WERI-Rb-1 (cell line): Measurements from ENCODE around the gene HIVEP2.

Experiments used
- DNase-seq: peaks from one replicate; pipeline ENCODE4 v3.0.0-alpha.2; 2020
- H3K27ac ChIP-seq: fragments of 250-450 bp; sonication (Bioruptor Pico); 2 replicates; pipeline ENCODE4 v1.5.1; 2020; ENCODE audit warnings: mild to moderate bottlenecking, moderate library complexity
- H3K27me3 ChIP-seq: fragments of 250-450 bp; sonication (Bioruptor Pico); 2 replicates; pipeline ENCODE4 v1.5.1; 2021; ENCODE audit warnings: mild to moderate bottlenecking, low read depth, moderate library complexity; ENCODE audit not compliant: insufficient read depth, severe bottlenecking
- H3K36me3 ChIP-seq: fragments of 250-450 bp; sonication (Bioruptor Pico); 2 replicates; pipeline ENCODE4 v1.5.1; 2020; ENCODE audit warnings: mild to moderate bottlenecking, moderate library complexity
- H3K4me3 ChIP-seq: 2 replicates; pipeline ENCODE4 v1.5.1; 2011; ENCODE audit warnings: low read depth, mild to moderate bottlenecking, control low read depth, low read length
- H3K9me3 ChIP-seq: fragments of 250-450 bp; sonication (Bioruptor Pico); 2 replicates; pipeline ENCODE4 v1.5.1; 2021; ENCODE audit warnings: mild to moderate bottlenecking, moderate library complexity; ENCODE audit not compliant: severe bottlenecking
- TF ChIP-seq, protein P1 (sequence below): IDR thresholded peaks from 2 replicates; pipeline ENCODE4 v1.5.1; 2011; ENCODE audit warnings: low read depth, mild to moderate bottlenecking, control low read depth, inconsistent platforms, low read length

HIVEP2 gene

GRCh38 chr6:142857233-142857761 is 87.7 kb downstream of the HIVEP2 start:
- H3K4me3 ChIP-seq, result no peak overlapping the region
- no peak overlapping the region for H3K27ac ChIP-seq
- DNase-seq, result no peak

GRCh38 chr6:142856624-142857232 is 88.2 kb downstream of the HIVEP2 start:
- TF ChIP-seq, protein P1, sequence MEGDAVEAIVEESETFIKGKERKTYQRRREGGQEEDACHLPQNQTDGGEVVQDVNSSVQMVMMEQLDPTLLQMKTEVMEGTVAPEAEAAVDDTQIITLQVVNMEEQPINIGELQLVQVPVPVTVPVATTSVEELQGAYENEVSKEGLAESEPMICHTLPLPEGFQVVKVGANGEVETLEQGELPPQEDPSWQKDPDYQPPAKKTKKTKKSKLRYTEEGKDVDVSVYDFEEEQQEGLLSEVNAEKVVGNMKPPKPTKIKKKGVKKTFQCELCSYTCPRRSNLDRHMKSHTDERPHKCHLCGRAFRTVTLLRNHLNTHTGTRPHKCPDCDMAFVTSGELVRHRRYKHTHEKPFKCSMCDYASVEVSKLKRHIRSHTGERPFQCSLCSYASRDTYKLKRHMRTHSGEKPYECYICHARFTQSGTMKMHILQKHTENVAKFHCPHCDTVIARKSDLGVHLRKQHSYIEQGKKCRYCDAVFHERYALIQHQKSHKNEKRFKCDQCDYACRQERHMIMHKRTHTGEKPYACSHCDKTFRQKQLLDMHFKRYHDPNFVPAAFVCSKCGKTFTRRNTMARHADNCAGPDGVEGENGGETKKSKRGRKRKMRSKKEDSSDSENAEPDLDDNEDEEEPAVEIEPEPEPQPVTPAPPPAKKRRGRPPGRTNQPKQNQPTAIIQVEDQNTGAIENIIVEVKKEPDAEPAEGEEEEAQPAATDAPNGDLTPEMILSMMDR, result no peak
- DNase-seq, result no peak
- H3K9me3 ChIP-seq, result no peaks in the 10 kb centered on the region
- H3K4me3 ChIP-seq, result no peak overlapping the region
- no peak overlapping the region for H3K27ac ChIP-seq
- no peaks in the 10 kb centered on the region for H3K27me3 ChIP-seq
- no peaks in the 10 kb centered on the region for H3K36me3 ChIP-seq

More at GRCh38 chr6:142857233-142857761, 87.7 kb downstream of the HIVEP2 start:
- TF ChIP-seq, protein P1, result no peak
- no peaks in the 10 kb centered on the region for H3K36me3 ChIP-seq
- no peaks in the 10 kb centered on the region for H3K27me3 ChIP-seq
- H3K9me3 ChIP-seq, result no peaks in the 10 kb centered on the region

- H3K27ac ChIP-seq, result no peak overlapping the region
- DNase-seq, result no peak
- H3K27me3 ChIP-seq, result no peaks in the 10 kb centered on the region
- no peaks in the 10 kb centered on the region for H3K36me3 ChIP-seq
- H3K4me3 ChIP-seq, result no peak overlapping the region
- TF ChIP-seq, protein P1, result no peak
- H3K9me3 ChIP-seq, result no peaks in the 10 kb centered on the region
Measured at GRCh38 chr6:142855893-142856623, 88.9 kb downstream of the HIVEP2 start.

DNA sequence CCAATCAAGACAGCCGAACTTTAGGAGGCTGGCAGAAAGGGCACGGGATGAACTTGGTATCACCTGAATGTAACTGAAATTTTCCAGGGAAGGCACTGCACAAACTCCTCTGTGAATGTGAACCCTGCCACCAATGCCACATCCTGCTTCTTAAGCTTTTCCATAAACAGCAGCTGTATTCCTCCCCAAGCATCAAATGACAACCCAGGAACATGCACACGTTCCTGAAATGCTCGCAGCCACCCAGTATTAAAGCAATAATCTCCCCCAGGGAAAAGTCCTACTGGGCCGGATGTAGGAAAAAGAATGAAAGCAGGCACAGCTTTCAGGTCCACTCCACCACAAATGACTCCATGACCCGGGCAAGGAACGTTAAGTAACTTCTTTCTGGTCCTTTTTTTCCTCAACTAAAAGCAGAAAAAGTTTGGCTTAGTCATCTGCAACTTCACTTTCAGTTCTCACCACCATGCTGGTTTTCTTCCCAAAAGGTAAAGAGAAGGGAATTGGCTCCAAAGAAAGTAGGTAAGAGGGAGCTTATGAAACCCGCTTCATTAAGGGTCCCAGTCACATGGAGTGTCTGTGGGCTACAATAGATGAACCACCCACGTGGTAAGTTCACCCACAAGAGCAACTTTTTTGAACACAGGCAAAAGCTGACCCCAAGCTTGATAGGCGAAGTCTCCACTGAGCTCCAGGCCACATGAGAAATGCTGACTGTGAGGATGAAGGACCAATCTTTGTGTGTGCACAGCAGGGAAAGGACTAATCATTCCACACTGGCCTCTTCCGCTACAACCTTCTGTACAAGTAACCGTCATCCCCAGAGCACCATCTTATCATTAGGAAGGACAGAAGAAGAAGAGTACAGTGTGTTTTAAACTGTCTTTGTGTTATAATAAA is 90.1 kb downstream of the HIVEP2 start:
- Histone ChIP-seq H3K36me3 (no peaks in the 10 kb centered on the region), H3K27ac (no peak overlapping the region), H3K27me3 (no peaks in the 10 kb centered on the region), H3K4me3 (no peak overlapping the region), H3K9me3 (no peaks in the 10 kb centered on the region)
- DNase-seq, result no peak
- TF ChIP-seq, protein P1, result no peak

DNA sequence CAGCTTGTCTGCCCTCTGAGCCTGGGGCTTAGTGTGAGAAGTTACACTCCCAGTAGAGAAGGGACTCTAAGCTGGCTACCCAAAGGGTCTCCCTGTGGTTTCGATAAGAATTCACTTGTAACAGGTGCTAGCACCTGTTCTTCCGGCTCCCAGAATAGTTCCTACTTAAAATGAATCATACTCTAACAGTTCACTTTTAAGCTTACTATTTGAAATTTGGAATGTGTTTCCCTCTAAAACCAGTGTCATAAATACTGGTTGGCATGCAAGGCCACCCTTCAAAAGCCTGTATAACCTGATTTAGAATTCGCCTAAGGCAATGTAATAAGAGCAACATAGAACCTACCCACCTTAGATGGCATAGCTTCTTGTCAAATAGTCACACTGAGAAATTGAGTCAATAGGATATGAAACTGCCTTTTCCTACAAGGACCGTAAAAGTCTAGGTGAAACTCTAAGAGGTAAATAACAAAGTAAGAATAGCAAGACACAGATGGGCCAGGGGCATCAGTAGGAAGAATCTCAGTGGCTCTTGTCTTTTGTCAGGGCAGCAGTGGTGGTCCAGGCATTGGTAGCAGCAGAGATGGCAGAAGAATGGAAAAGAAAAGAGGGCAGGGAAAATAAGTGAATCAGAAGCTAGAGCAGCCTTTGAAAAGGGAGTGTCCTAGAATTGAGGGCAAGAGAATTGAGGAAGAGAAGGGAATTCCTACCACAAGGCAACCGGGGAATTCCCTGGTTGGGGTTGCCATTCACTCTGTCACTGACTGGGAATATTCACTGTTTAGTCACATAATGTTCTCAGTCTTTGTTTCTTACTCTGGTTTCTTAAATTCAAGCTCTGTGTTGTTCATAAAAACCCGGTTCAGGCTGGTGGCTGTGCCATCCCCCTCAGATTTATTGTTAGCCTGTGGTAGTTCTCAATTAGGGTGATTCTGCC is 91.5 kb downstream of the HIVEP2 start:
- no peak overlapping the region for H3K4me3 ChIP-seq
- DNase-seq, result peak; percentile 48
- H3K27me3 ChIP-seq, result no peaks in the 10 kb centered on the region
- H3K27ac ChIP-seq, result no peak overlapping the region
- H3K36me3 ChIP-seq, result no peaks in the 10 kb centered on the region
- TF ChIP-seq, protein P1, result no peak
- H3K9me3 ChIP-seq, result no peaks in the 10 kb centered on the region
